Erythroblast (primary cell): ENCODE data around the gene MAG.
"Not testable (repeated sequence)": the region's sequence is repeated elsewhere in the genome, so short reads cannot be mapped to it uniquely, and the experiment has no call there.

Experiments
- GATA1 ChIP-seq: IDR thresholded peaks from 2 replicates; pipeline ENCODE4 v1.6.1; 2011; ENCODE audit warnings: low read depth, mild to moderate bottlenecking, control low read depth, low read length, moderate library complexity
- POLR2A ChIP-seq: IDR thresholded peaks from 2 replicates; pipeline ENCODE4 v1.6.1; 2011; ENCODE audit warnings: mild to moderate bottlenecking, low read length

DNA sequence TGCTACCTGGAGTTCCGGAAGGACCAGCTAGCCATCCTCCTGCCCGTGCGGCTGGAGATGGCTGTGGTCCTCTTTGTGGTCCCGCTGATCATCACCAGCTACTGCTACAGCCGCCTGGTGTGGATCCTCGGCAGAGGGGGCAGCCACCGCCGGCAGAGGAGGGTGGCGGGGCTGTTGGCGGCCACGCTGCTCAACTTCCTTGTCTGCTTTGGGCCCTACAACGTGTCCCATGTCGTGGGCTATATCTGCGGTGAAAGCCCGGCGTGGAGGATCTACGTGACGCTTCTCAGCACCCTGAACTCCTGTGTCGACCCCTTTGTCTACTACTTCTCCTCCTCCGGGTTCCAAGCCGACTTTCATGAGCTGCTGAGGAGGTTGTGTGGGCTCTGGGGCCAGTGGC, 67.4 kb downstream of the MAG start:
- not testable (repeated sequence) for TF ChIP-seq POLR2A, GATA1
